NT2/D1 (cell line): ENCODE data around the gene OSGEP.
"Not testable (repeated sequence)": the region's sequence is repeated elsewhere in the genome, so short reads cannot be mapped to it uniquely, and the experiment has no call there.

Experiments
- DNase-seq: peaks from one replicate; pipeline ENCODE4 v3.0.0-alpha.2; 2011; ENCODE audit warnings: low read depth, low spot score
- H3K27me3 ChIP-seq: 2 replicates; pipeline ENCODE4 v1.6.0; 2011; ENCODE audit warnings: mild to moderate bottlenecking; ENCODE audit not compliant: insufficient read length, insufficient read depth
- H3K36me3 ChIP-seq: 2 replicates; pipeline ENCODE4 v1.6.1; 2011; ENCODE audit warnings: mild to moderate bottlenecking, low read length, mixed read lengths; ENCODE audit not compliant: insufficient read depth, insufficient read length
- H3K4me1 ChIP-seq: 2 replicates; pipeline ENCODE4 v1.5.1; 2011; ENCODE audit not compliant: insufficient read depth, insufficient read length
- H3K4me3 ChIP-seq: 2 replicates; pipeline ENCODE4 v1.5.1; 2011; ENCODE audit warnings: low read depth; ENCODE audit not compliant: insufficient read length
- H3K9ac ChIP-seq: 2 replicates; pipeline ENCODE4 v1.6.0; 2011; ENCODE audit warnings: low read depth; ENCODE audit not compliant: insufficient read length
- H3K9me3 ChIP-seq: 2 replicates; pipeline ENCODE4 v1.5.1; 2011; ENCODE audit warnings: mild to moderate bottlenecking, low read length; ENCODE audit not compliant: insufficient read depth
- SUZ12 ChIP-seq: IDR thresholded peaks from 2 replicates; pipeline ENCODE4 v1.6.1; 2011; ENCODE audit not compliant: insufficient read length, insufficient read depth; ENCODE audit errors: extremely low read depth
- YY1 ChIP-seq: IDR thresholded peaks from 2 replicates; pipeline ENCODE4 v1.6.1; 2011; ENCODE audit not compliant: insufficient read length, insufficient read depth
- ZNF274 ChIP-seq: IDR thresholded peaks from 2 replicates; pipeline ENCODE4 v1.6.1; 2011; ENCODE audit warnings: mild to moderate bottlenecking, low read depth, low read length

The OSGEP gene

GRCh38 chr14:20446889-20447288 lies 7.7 kb downstream of the OSGEP start:
- H3K4me3 ChIP-seq = no peak overlapping the region
- H3K36me3 ChIP-seq = peaks cover 85% of the 10 kb centered on the region
- no peaks in the 10 kb centered on the region for H3K9me3 ChIP-seq
- no peaks in the 10 kb centered on the region for H3K27me3 ChIP-seq
- H3K4me1 ChIP-seq = no peaks in the 10 kb centered on the region
- TF ChIP-seq SUZ12 = no peak
- TF ChIP-seq YY1 = no peak
- TF ChIP-seq ZNF274 = no peak
- H3K9ac ChIP-seq = no peak overlapping the region
- DNase-seq = no peak

- H3K4me1 ChIP-seq, H3K9me3 ChIP-seq, H3K27me3 ChIP-seq, H3K9ac ChIP-seq, H3K4me3 ChIP-seq, DNase-seq: not testable (repeated sequence)
- H3K36me3 ChIP-seq = peaks cover 53% of the 10 kb centered on the region
Measured at GRCh38 chr14:20443650-20444049, 11.0 kb downstream of the OSGEP start.

GRCh38 chr14:20441461-20441860 lies 13.2 kb downstream of the OSGEP start:
- Histone ChIP-seq H3K9me3 (no peaks in the 10 kb centered on the region), H3K4me3 (no peak overlapping the region), H3K4me1 (no peaks in the 10 kb centered on the region), H3K9ac (no peak overlapping the region), H3K36me3 (peaks cover 31% of the 10 kb centered on the region), H3K27me3 (no peaks in the 10 kb centered on the region)
- TF ChIP-seq YY1 (no peak), ZNF274 (no peak), SUZ12 (no peak)
- DNase-seq = no peak

GRCh38 chr14:20440882-20441281 lies 13.7 kb downstream of the OSGEP start:
- Histone ChIP-seq H3K4me3 (no peak overlapping the region), H3K9ac (no peak overlapping the region), H3K9me3 (no peaks in the 10 kb centered on the region), H3K4me1 (no peaks in the 10 kb centered on the region), H3K27me3 (no peaks in the 10 kb centered on the region), H3K36me3 (peaks cover 25% of the 10 kb centered on the region)
- TF ChIP-seq SUZ12 (no peak), ZNF274 (no peak), YY1 (no peak)
- no peak for DNase-seq

GRCh38 chr14:20440465-20440864 lies 14.1 kb downstream of the OSGEP start:
- Histone ChIP-seq H3K27me3 (no peaks in the 10 kb centered on the region), H3K9me3 (no peaks in the 10 kb centered on the region), H3K4me1 (no peaks in the 10 kb centered on the region), H3K9ac (no peak overlapping the region), H3K4me3 (no peak overlapping the region), H3K36me3 (peaks cover 21% of the 10 kb centered on the region)
- TF ChIP-seq YY1 (no peak), SUZ12 (no peak), ZNF274 (no peak)
- no peak for DNase-seq

GRCh38 chr14:20438664-20439063 lies 15.9 kb downstream of the OSGEP start:
- Histone ChIP-seq H3K9ac (no peak overlapping the region), H3K4me3 (no peak overlapping the region), H3K27me3 (no peaks in the 10 kb centered on the region), H3K36me3 (peaks cover 5% of the 10 kb centered on the region), H3K9me3 (no peaks in the 10 kb centered on the region), H3K4me1 (no peaks in the 10 kb centered on the region)
- DNase-seq = no peak
- TF ChIP-seq ZNF274 = no peak

GRCh38 chr14:20436363-20436755 lies 18.3 kb downstream of the OSGEP start:
- DNase-seq = no peak
- Histone ChIP-seq H3K36me3 (no peaks in the 10 kb centered on the region), H3K9ac (no peak overlapping the region), H3K4me1 (no peaks in the 10 kb centered on the region), H3K9me3 (no peaks in the 10 kb centered on the region), H3K4me3 (no peak overlapping the region), H3K27me3 (no peaks in the 10 kb centered on the region)
- no peak for TF ChIP-seq ZNF274
- no peak for TF ChIP-seq YY1
- TF ChIP-seq SUZ12 = no peak

GRCh38 chr14:20435582-20436362 lies 18.8 kb downstream of the OSGEP start, which contains the start of gene KLHL33:
Gene KLHL33, minus strand, starts transcription at chr14:20436166. Its CDS starts 355 bp downstream, at chr14:20435811.
- H3K9ac ChIP-seq = no peak within 1 kb of the TSS
- no peaks in the 10 kb centered on the region for H3K27me3 ChIP-seq
- DNase-seq = no peak
- H3K4me1 ChIP-seq = no peaks in the 10 kb centered on the region
- H3K9me3 ChIP-seq = no peaks in the 10 kb centered on the region
- H3K36me3 ChIP-seq = no peaks in the 10 kb centered on the region
- no peak within 1 kb of the TSS for H3K4me3 ChIP-seq
- TF ChIP-seq SUZ12 = no peak
- TF ChIP-seq YY1 = no peak
- no peak for TF ChIP-seq ZNF274
